ENCODE data around the gene SDCBP2.

SDCBP2 gene

GRCh38 chr20:1295276-1295930 is 33.5 kb downstream of the SDCBP2 start:
- DNase-seq (ENCODE audit: low read depth), result no peak

- DNase-seq (ENCODE audit: low read depth), result no peak
Observed at GRCh38 chr20:1294497-1294896, 34.4 kb downstream of the SDCBP2 start.

- DNase-seq (ENCODE audit: low read depth), result no peak
Observed at GRCh38 chr20:1293641-1294379, 35.1 kb downstream of the SDCBP2 start.

- DNase-seq (ENCODE audit: low read depth), result no peak
Observed at GRCh38 chr20:1292620-1293019, 36.3 kb downstream of the SDCBP2 start.

- no peak for DNase-seq (ENCODE audit: low read depth)
Observed at GRCh38 chr20:1291191-1291741, 37.7 kb downstream of the SDCBP2 start.

GRCh38 chr20:1287787-1288569 is 41.0 kb downstream of the SDCBP2 start:
- no peak for DNase-seq (ENCODE audit: low read depth)

- no peak for DNase-seq (ENCODE audit: low read depth)
Observed at GRCh38 chr20:1287306-1287705, 41.6 kb downstream of the SDCBP2 start.

GRCh38 chr20:1286267-1287024 is 42.5 kb downstream of the SDCBP2 start:
- DNase-seq (ENCODE audit: low read depth), result no peak

- no peak for DNase-seq (ENCODE audit: low read depth)
Observed at GRCh38 chr20:1283522-1284510, 45.1 kb downstream of the SDCBP2 start.

- no peak for DNase-seq (ENCODE audit: low read depth)
Observed at GRCh38 chr20:1282966-1283365, 46.0 kb downstream of the SDCBP2 start.

GRCh38 chr20:1281279-1282057 is 47.5 kb downstream of the SDCBP2 start:
- DNase-seq (ENCODE audit: low read depth), result no peak

GRCh38 chr20:1280195-1281102 is 48.5 kb downstream of the SDCBP2 start:
- DNase-seq (ENCODE audit: low read depth), result no peak

- DNase-seq (ENCODE audit: low read depth), result no peak
Observed at GRCh38 chr20:1278993-1279392, 49.9 kb downstream of the SDCBP2 start.

GRCh38 chr20:1277529-1278322 is 51.2 kb downstream of the SDCBP2 start:
- no peak for DNase-seq (ENCODE audit: low read depth)

GRCh38 chr20:1275919-1276318 is 53.0 kb downstream of the SDCBP2 start:
- no peak for DNase-seq (ENCODE audit: low read depth)

GRCh38 chr20:1274485-1275311 is 54.2 kb downstream of the SDCBP2 start:
- no peak for DNase-seq (ENCODE audit: low read depth)

GRCh38 chr20:1273366-1273765 is 55.6 kb downstream of the SDCBP2 start:
- no peak for DNase-seq (ENCODE audit: low read depth)
